ELF-1 (cell line): Measurements from ENCODE around the gene PARS2.

Experiments used
- DNase-seq: peaks from one replicate; pipeline ENCODE4 v3.0.0-alpha.2; 2016; ENCODE audit warnings: low read depth, low spot score

The PARS2 gene

DNA sequence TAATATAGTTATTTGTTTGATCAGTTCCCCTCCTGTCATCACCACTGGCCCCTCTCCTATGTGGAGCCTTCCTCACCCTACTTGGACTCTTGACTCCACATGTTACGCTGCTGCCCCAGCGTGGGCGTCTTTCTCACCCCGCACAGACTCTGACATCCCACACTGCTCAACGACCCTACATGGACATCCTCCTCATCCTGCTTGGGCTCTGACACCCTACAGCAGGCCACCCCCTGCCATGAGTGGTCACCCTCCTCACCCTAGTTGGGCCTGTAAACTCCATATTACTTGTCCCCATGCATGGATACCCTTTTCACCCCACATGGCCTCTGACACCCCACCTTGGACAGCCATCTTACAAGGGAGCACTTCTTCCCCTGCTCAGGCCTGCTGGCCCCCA lies 27.6 kb downstream of the PARS2 start:
- no peak for DNase-seq

DNA sequence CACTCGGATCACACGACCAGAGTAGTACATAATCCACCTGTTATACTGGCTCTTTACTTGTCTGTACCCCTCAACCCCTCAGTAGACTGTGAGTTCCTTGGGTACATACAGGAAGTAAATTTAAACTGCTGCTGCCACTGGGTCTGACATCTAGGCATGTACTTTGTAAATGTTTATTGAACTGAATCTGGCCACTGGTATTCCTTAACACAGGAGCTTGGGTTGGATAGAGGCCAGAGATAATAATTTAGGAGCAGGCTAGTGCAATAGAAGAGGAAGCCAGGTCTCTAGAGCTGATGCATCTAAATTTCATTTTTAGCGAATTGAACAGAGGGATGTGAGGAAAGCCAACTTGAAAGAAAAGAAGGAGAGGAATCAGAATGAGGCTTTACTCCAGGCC lies 36.3 kb downstream of the PARS2 start:
- DNase-seq, result no peak

DNA sequence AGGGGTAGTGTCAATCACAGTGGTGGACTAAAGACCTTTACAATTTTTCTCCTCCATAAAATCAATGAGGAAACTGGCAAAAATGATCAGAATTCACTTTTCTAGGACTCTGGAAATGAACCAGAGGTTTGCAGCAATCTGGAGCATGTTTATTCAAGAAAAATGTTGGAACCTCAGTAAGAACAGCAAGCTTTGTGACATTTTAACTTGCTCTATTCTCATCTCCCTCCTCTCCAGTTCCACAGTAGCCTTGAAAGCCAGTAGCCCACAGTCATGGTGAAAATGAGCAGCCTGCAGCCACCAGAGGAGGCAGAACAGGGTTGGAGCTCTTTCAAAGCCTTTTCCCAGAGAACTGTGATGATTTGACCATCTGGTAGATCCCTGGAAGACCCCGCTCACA lies 39.6 kb downstream of the PARS2 start:
- DNase-seq, result no peak

DNA sequence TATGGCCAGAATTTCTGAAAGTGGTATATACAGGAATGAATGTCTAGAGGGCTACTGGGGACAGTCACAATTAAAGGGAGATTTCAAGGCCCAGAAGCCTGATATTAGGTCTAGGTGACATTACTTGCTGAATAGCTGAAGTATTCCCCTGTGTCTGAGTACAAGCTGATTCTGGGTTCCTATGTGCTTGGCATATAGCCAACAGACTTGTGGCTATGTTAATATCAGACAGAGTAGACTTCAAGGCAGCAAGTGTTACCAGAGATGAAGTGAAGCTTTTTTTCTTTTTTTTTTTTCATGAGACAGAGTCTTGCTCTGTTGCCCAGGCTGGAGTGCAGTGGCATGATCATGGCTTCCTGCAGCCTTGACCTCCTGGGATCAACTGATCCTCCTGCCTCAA lies 40.3 kb downstream of the PARS2 start:
- DNase-seq, result no peak

DNA sequence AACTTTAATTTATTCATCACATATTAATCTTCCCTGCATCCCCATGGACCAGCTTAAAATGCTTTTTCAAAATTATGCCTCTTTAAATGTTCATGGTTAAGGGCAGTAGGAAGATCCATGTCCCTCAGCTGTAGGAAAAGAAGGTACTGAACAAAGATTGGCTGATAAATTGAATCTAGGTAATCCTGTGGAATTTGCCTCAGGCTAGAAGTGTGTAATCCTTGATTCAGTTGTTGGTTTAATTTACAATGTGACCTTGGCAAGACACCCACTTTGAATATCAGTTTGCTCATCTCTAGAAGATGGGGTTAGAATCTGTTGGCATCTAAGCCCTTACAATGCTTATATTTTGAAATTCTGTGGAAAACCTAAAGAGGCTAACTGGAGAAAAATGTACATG lies 42.6 kb downstream of the PARS2 start:
- DNase-seq, result no peak

DNA sequence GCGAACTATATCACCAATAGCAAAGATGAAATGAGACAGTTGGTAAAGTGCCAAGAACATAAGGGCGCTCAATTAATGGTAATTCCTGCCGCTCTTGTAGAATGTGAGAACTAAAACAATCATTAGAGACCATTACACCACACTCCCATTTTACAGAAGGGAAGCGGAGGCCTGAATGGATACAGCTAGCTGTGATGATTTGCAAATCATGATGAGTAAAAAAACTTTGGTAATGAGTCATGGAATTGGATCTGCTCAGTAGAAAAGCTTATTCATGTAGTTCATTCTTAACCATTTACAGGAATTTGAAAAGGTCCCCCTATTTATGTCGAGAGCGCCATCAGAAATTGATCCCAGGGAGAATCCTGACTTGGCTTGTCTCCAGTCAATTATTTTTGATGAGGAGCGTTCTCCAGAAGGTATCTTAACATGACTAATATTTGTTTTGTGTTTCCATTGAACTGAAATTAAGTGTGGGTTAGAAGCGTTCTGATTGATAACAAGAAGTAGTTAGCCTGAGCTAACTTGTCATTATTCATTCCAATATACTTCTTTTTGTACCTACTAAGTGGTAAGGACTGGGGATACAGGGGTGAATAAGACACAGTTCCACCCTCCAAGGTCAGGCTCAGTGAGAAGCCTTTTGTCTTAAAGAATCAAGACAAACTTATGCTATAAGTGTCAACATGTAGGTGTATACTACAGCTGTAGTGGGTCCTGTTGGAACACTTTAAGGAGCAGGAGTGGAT lies 47.9 kb downstream of the PARS2 start:
- no peak for DNase-seq

DNA sequence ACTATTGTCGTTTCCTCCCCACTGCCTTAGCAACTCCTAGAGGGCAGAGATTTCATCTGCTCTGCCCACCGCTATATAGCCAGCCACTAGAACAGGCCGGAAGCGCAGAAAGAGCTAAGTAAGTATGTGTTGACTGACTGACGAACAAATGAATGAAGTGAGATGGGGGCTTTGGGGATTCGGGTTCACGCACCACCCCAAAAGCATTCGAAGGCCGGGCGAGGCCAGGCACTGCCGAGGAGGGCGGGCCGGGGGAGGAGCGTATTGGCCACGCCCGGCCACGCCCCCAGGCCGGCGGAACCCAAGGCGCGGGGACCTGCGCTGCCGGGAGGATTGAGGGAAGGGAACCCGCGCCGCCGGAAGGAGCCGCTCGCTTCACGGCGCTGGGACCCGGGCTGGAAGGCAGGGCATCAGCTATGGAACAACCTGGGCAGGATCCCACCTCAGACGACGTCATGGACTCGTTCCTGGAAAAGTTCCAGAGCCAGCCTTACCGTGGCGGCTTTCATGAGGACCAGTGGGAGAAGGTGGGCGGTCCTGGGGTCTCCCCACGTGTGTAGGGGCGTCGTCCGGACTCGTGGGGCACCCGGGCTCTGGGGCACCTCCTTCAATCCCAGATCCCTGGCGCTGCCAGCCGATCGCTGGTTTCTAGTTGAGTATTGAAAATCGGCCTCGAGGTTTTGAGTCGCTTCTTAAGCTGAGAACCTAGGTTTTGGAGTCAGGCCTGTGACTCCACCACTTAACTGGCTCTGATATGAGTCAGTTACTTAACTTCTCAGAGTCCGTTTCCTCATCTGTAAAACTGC lies 48.6 kb downstream of the PARS2 start, which contains the start of gene TTC4:
Gene TTC4, plus strand, starts transcription at position 369 of the 806 bp plus-strand sequence. Its CDS starts 48 bp downstream, at position 417.
- peak; percentile 89 for DNase-seq

DNA sequence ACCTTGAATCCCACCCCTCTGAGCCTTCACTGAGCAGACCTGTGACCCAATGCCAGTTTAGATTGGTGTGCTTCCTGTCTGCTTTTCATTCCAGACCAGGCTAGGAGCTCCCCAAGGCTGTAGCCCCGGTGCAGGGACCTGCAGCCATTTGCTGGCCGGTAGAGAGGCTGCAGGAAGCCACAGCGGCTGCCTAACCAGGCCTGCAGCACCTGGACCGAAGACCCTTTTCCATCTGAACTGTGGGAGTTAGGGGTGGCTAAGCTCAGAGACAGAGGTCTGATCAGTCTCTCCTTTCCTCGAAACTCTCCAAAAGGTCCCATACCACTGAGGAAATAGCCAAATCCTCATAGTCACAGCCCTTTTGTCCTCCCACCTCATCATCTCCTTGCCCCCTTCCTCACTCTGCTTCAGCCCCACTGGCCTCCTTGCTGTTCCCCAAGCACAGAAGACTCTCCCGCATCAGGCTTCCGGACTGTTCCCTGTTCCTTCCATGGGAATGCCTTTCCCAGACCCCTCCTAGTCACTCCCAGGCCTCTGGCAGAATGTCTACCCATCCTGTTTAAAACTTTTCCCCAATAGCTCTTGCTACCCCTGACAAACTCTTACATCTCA lies 49.3 kb downstream of the PARS2 start:
- no peak for DNase-seq

DNA sequence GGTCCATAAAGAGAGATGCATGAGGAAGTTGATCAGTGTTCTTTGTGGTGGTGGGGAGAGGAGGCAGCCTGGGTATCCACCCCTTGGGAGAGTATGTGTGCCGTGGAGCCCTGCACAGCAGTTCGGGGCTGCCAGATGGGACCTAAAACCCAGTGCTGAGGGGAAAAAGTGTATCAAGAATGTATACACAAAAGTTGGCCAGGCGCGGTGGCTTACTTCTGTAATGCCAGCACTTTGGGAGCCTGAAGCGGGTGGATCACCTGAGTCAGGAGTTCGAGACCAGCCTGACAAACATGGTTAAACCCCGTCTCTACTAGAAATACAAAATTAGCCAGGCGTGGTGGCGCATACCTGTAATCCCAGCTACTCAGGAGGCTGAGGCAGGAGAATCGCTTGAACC lies 52.8 kb downstream of the PARS2 start:
- DNase-seq, result no peak

DNA sequence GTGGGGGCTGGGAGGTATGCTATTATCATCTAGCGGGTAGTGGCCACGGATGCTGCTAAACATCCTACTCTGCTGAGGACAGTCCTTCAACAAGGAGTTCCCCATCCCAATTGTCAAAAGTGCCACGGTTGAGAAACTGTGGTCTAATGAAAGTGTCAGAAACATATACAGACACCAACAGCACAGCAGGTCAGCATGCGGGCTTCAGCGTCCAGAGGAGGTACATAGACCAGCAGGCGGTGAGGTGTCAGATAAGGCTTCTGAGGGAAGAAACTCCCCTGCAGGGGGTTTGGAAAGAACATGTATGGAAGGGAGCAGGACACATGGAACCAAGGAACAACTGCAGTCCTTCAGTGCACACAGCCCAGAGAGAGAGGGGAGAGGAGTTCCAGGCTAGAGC lies 53.5 kb downstream of the PARS2 start:
- no peak for DNase-seq

DNA sequence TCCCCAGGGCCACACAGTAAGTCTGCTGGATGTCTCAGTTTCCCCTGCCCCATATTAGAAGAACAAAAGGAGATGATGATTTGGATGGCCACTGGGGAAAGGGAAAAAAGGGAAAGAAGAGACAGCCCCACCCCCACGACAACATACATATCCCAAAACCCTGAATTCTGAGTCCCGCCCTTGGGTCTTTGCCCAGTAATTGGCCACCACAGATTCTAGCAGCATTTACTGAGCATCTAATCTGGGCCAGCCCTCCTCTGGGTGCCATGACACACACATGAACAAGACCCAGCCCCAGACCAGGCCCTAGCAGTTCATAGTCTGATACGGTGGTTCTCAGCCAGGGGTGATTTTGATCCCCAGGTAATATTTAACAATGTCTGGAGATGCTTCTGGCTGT lies 53.9 kb downstream of the PARS2 start:
- DNase-seq, result no peak

DNA sequence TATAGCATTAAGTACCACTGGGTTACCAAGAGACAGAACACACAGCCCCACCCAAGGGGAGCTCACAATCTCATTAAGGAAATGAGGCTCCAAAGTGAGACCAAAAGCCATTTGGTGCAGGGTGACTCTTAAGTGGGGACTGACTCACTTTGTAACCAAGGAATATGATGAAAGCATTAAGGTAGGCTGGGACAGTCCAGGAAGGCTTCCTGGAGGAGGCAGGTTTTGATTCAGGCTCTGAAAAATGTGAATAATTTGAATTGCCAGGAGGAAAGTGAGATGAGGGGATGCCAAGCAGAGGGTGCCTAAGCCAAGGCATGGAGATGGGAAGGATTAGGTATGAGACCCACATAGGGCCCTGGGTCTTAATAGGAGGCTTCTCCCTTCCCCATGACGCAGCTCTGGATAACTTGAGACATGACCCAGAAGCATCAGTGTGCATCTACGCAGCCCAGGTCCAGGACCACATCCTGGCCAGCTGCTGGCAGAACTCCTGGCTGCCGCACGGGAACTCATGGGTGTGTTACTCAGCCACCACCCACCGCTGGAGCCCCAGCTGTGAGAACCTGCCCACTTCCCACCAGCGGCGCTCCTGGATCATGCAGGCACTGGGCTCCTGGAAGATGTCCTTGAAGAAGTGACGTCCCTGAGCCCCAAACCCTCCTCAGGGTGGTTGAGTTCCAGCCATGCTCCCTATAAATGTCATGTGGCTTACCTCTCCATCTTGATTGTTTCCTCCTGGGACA lies 54.6 kb downstream of the PARS2 start:
- DNase-seq, result no peak

DNA sequence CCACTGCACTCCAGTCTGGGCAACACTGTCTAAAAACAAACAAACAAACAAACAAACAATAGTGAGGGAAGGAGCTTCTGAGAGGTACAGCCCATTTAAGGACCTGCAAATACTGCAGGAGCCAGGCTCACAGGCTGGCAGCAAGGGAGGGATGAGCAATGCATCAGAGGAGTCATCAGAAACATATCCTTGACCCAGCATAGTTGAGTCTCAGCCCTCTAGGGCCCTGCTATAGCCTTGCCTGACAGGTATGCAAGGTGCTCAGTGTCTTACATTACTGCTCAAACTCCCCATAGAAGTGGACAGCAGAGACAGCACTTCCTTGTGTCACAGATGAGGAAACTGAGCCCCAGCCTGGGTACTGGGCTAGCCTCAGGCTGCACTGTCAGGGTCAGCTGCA lies 55.9 kb downstream of the PARS2 start:
- no peak for DNase-seq
